Measurements from ENCODE around the gene CRLF1.

Gene CRLF1

DNA sequence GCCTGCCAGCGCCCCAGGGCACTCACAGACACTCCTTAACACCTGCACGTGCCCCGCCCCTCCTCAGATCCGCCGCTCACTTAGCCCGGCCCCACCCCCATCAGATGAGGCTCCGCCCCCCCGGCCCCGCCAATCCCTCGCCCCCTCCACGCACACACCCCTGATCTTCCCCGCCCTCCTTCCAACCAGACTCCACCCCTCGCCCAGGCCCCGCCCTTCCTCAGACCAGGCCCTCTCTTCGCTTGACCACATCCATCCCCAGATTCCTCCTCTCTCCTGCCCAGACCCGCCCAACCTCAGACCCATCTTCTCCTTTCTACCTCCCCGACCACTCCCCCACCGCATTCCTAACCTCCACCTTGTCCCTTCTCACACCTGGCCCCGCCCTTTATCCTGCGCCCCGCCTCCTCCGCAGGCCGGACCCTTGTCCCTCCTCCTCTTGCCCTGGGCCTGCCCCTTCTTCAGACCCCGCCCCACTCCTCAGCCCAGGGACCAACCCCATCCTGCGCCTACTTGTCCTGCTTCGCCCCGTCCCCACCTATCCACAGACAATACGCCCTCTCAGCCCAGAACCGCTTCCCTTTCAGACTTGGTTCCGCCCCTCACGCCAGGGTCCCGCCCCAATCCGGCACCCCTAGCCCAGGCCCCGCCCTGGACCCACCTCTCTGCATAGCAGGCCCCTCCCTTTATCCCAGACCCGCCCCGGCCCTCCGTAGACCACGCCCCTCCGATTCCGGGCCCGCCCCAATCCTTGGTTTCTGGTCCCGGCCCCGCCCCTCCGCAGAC, 29.8 kb upstream of the CRLF1 start:
- peak; percentile 93 for DNase-seq

DNA sequence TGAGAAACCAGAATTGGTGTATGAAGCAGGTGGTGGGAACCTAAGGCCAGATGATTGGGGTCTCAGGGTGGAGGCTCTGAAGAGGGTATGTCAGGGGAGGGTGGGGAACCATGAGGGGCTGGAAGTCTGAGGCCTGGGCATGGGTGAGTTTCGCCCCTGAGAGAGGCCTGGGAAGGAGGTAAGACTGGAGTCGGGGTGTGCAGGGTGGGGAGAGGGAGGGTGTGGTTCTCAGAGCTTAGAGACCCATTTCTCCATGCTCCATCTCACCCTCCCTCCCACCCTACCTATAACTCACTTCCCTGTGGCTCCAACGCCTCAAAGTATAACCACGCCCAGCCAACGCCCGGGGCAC, 29.2 kb upstream of the CRLF1 start:
- no peak for DNase-seq

DNA sequence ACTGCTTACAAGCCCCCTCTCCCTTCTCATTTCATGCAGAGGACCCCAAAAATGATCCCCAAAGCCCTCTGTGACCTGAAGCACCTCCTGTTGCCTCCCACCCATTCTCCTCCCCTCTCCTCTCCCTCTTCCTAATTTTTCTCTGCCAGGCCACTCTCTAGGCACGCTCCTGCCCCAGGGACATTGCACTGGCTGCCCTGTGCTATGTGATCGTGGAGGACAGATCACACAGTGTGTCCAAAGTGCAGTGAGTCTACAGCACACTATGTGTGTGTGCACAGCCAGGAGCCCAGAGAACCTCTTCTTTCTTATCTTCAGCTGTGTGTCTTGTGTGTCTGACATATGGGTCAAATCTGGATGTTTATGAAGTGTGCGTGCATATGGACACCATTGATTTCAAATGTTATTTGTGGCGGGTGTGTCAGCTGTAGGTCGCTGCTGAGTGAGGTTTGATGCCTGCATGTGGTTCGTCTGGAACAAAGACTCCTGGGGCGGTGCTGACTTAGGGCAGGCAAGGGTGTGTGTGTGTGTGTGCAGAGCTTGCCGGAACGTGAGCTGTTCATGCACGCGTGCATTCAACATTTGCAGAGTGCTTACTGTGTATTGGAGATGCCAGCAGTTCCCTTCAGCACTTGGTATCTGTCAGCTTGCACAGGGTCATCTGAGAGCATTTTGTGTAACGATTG, 28.2 kb upstream of the CRLF1 start:
- DNase-seq = no peak

DNA sequence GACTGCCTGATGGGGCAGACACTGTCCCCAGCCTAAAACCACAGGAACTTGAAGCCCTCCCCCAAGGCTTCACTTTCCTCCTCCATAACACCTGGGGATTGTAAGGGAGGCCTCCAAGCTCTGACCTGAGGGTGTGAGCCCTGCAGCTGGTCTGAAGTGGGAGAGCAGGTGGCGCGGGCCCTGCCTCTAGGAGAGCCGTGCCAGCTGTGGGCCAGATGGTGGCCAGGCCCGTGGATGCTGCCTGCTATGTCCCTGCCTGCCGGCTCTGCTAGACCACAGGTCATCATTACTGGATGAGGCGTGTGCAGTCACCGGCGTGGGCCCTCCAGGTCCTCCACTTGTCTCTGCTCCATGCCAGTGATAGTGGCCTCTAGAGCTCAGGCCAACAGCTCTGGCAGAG, 26.7 kb upstream of the CRLF1 start:
- no peak for DNase-seq

DNA sequence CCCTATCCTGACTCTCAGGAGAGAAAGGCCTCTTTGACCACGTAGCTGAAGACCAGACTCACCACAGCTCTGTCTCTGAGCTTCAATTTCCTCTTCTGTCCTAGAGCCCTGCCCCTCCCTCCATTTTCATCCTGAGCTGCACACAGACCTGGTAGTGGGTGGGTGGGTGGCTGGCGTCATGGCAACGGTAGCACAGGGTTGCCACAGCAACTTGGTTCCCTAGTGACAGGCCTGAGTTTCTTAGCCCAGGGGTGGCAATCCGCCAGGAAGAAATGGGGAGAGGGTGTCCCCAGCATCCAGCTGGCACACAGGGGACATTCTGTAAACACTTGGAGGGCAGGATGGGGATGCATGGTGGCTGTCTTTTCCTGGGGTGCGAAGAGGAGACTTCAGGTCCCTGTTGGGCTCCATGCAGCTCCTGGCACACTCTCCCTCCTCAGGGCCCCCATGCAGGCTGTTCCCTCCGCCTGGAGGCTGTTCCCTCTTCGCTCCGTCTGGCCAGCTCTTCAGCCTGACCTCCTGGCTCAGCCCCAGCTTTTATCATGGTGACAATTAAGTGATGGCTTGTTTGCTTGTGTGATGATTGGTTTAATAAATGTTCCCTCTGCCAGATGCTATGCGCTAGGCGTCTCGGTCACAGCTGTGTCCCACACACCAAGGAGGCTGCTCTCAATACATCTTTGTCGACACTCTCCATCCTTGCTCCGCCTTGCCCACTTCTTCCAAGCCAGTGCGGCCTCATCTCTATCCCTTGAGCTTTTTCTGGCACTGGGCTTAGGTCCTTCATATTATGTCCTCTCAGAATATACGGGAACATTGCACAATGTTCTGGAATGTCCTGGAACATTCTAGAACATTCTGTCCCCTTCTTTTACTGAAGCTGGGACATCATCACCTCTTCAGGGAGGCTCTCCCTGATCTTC, 22.8 kb upstream of the CRLF1 start:
- no peak for DNase-seq

DNA sequence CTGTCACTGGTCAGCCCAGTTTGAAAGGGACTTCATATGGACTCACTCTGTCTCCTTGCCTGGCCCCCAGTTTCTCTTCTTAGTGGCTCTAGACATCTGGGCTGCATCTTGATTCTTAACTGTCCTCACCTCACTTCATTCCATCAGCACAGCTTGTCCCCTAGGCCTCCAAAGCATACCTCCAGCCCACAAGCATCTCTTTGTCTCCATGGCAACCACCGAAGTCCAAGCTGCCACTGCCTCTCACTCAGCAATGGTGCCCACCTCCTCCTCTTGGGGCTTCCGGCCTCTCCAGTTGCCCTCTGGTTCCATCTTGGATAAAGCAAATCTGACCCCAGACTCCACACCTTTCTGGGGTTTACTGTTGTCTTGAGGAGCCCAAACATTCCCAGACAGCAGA, 20.3 kb upstream of the CRLF1 start:
- no peak for DNase-seq

DNA sequence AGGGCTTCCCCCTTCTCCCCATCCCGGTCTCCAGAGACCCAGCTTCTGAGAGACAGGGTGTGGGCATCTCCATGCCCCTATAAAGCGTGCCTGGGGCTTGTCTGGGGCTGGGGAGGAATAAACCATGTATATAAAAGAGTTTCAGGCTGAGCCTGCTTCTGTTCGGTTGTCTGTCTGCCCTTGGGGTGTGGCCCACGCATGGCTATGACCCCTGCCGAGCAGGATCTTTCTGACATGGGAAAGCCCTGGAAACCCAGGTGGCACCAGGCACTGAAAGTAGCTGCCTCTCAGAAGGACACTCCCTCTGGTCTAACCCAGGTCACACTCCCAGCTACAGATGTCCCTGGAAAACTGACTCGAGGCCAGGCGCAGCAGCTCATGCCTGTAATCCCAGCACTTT, 14.3 kb upstream of the CRLF1 start:
- no peak for DNase-seq

DNA sequence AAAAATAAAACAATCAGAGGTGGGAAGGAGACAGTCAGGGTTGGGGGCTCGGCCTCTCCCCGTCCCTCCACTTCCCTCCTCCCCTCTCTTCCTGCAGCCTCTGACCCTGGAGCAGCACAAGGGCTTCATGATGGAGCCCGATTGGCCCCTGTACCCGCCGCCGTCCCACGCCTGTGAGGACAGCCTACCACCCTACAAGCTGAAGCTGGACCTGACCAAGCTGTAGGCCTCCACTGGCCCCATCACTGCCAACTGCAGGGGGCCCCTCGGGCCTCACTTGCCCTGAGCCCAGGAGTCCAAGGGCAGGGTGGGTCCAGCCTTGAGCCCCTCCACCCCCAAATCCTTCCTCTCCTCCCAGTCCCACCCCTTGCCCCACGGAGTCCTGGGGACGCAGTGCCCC, 13.7 kb upstream of the CRLF1 start:
- DNase-seq = no peak

DNA sequence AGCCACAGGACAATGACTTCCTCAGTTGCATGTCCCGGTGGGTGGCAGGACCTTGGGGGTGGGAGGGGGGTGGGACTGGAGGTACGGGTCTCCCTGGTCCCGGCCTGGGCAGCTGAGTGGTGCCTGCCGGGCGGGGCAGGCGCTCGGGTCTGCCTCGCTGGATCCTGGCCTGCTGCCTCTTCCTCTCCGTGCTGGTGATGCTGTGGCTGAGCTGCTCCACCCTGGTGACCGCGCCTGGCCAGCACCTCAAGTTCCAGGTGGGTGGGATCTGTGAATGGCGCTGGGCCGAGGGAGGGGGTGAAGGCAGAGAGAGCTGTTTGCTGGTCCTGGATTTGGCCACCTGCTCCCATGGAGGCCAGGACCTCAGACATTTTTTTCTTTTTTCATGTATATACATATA, 11.6 kb upstream of the CRLF1 start:
- no peak for DNase-seq

DNA sequence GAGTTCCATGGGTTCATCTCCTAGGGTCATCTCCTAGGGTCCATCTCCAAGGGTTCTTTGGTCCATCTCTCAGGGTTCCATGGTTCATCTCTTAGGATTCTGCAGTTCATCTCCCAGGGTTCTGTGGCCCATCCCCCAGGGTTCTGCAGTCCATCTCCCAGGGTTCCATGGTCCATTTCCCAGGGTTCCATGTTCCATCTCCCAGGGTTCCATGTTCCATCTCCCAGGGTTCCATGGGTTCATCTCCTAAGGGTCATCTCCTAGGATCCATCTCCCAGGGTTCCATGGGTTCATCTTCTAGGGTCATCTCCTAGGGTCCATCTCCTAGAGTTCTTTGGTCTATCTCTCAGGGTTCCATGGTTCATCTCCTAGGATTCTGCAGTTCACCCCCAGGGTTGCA, 11.0 kb upstream of the CRLF1 start:
- no peak for DNase-seq

DNA sequence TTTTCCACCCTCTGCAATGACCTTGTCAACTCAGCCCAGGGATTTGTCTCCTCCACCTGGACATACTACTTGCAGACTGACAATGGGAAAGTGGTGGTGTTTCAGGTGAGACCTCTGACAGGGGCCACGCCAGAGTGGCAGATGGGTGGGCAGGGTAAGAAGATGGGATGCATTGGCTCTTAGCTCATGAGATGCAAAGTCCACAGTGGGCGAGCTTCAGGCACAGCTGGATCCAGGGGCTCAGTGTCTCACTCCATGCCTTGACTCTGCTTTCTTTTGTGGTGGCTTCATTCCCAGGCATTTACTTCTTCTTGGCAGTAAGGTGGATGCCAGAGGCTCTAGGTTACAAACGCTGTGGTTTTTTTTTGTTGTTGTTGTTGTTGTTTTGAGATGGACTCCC, 9.4 kb upstream of the CRLF1 start:
- DNase-seq = no peak

DNA sequence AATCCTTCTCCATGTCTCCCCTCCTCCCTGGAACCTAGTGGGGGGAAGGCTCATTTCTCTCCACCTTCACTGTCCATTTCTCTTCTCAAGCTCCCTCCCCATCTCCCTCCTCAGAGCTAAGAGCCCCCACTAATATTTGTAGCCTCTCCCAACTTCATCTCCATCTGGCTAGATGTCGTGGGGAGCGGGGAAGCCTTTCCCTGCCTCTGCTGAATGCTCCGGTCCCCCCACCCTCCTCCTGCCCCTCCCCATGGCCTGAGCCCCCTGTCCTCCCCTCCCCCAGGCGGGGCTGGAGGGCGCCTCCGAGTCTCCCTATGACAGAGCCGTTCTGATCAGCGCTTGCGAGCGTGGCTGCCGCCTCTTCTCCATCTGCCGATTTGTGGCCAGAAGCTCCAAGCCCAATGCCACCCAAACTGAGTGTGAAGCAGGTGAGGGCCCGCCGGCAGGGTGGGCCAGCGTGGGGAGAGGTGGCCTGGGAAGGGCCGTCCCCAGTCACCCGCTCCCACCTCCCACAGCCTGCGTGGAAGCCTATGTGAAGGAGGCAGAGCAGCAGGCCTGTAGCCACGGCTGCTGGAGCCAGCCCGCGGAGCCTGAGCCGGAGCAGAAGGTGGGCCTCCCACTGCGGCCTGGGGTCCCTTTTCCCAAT, 7.1 kb upstream of the CRLF1 start:
- DNase-seq = no peak

DNA sequence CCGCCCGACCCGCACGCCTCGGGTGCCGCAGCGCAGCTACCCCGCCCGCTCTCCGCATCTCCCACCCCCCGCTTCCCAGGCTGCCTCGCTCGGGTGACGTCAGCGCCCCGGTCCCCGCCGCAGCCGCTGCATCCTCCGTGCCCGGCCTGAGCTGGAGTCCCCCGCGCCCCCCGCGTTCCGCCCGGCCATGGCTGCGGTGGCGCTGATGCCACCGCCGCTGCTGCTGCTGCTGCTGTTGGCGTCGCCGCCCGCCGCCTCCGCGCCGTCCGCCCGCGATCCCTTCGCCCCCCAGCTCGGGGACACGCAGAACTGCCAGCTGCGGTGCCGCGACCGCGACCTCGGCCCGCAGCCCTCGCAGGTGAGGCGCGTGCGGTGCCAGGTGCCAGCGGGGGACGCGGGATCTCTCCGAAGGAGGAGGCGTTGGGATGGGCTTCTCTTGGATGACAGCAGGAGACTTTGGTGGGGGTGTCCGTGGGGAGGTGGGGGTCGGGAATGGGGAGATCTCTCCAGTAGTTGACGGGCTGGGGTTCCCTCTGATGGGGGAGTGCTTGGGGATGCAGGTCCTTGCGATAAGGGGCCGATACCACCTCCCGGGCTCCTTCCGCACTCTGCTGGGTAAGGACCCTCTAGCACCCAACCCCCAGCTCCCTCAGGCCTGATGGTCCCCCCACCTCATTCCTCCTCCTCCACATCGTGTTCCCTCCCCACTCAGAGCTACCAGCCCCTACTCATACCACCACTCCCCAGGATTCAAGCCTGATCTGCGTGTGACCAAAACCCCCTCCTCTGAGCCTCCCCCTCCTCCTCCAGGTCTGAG, 6.4 kb upstream of the CRLF1 start, which contains the start of gene TMEM59L:
TMEM59L (plus strand) TSS at position 99 of the 817 bp plus-strand sequence; CDS start at position 188, 89 bp downstream.
- no peak for DNase-seq

DNA sequence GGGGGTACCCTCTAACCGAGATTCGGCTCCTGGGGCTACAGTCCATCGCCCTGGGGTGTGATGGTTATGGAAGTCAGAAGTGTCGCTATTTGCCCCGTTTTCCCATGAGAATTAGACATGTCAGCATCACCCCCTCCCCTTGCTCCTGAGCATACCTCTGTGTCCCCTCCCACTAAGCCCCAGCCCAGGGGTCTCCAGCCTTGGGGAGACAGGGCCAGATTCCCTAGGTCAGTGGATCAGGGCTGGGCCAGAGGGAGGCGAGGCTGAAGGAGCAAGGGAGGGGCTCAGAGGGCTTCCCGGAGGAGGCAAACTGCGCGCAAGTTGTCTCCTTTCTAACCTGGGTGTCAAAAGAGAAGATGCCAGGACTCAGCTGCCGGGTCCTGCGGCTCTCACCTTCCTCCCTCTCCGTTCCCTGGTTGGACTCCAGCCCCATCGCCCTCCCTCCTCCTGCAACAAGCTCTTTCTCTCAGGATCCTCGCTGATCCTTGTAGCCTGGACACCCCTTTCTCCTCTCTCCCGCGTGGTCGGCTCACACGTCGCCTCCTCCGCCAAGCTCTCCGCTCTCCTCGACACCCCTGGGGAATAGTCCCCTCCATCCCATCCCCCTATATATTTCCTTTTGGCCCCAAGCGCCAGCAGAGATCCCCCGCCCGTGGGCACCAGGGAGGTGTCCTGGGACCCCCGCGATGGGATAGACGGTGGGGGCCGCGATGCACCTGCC, 5.6 kb upstream of the CRLF1 start:
- no peak for DNase-seq

DNA sequence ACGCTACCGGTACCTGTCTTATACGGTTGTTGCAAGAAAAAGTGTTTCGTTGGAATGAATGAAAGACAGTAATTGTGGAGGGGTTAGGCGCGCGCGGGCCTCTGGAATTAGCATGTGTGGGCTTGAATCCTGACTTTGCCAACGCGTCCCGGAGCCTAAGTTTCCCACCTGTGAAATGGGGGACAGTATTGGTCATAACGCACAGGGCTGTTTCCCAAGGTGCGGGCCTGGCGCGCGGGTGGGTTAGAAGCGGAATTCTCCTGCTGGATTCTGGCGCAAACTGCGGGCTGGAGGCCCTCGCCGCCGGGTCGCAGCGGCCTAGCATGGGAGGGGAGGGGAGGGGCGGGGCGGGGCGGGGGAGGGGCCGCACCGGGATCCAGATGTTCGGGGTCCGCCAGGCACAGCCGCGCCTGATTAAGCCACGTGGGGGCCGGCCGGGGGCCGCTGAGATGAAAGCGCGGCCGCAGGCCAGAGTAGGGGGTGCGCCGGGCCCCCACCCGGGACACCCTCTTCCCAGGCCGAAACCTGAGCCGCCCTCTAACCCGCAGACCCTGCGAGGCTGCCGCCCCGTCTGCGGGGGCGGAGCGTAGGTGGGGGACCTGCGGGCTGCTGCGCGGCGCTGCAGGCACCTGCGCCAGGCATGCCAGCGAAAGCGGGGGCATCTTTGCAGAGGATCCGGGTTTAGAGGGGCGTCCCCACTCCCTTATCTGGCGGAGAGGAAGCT, 4.9 kb upstream of the CRLF1 start:
- no peak for DNase-seq

DNA sequence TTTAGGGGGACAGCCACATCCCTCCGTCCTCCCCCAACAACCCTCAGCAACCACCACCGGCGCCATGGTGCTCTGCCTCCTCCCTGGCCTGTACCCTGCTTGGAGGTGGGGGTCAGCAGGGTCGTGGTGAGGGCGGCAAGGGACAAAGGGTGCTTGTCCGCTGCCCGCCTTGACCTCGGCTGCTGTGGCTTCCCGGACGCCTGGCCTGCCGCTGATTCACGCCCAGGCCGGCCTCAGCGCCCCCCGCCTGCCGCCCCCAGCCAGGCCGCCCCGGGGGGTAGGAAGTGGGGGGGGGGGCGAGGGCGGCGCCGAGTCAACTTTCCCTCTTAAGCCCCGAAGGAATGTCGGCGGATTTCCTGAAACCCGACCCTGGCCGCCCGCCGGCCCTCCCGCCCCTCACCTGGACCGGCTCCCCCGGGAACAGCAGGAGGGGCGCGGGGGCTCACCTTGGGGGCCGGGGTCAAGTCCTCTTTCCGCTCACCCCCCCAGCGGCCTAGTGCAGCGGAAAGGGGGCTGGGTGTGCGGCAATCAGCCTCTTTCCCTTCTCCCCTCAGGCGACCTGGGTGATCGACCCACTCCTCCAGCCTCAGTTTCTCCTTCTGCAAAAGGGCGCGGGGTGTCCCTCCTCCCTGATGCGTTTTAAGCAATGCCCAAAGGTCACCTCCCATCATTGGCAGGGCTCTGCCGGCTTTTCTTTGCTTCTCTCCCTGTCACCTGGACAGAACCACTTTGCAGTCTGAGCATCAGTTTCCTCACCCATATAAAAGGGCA, 4.1 kb upstream of the CRLF1 start:
- DNase-seq = no peak

DNA sequence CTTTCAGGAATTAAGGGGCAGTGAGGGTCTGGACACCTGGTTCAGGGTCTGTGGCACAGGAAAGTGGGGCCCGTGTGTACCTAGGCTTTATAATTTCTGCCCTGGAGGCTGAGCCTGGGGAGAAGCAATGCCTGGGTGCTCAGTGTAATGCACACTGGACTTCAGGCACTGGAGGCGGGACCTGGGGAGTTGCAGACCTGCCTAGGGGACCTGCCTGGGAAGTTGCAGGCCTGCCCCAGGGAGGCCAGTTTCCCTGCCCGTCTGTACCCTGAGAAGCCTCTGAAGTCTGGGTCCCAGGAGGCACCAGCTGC, 3.6 kb upstream of the CRLF1 start:
- no peak for DNase-seq

DNA sequence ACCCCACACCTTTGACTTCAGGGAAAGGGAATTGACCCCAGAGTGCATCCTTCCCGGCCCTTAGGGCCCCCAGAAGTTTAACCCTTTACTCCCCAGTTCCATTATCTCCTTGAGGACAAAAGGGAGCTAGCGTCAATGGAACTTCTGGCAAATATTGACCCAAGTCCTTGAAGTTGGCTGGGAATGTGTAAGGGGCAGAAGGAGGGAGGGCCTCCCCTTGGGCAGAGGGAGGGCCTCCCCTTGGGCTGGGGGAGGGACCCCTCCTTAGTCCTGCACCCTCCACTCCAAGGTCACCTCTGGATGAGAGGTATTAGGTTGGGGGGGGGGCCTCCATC, 3.1 kb upstream of the CRLF1 start:
- no peak for DNase-seq

DNA sequence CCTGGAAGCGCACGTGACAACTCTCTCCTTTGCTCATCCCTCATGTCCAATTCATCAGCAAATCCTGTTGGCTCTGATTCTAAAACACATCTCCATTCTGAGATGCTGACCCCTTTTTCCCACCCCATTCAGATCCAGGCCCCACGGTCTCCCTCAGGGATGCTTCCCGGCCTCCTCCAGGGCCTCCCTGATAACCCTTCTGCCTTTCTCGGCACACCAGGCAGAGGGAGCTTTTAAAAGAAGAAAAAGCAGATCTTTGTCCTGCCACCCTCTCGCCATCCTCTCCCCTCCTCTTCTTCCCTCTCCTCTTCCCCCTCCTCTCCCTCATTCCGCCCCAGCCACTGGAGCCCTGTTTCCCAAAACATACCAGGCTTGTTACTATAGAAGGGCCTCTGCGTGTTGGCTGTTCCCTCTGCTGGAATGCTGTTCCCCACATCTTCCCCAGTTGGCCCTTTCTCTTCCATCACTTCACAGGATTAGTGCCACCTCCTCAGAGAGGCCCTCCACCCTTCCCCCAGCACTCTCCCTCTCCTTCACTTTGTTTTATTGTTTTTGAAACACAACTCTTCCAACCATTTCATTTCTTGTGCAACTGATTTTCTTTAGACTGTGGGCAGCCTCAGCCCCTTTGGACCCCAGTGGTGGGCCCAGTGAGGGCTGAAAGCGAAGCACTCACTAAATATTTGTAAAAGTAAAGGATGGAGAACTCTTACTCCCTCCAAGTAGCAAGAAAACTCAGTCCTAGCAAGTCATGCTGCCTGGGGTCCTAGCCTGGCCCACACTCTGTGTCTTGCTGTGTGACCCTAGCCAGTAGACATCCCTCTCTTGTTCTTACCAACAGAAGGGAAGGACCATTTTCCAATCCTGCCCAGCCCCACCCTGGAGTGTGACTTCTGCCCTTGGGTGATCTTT, 2.5 kb upstream of the CRLF1 start:
- no peak for DNase-seq

All from amniotic stem cell (primary cell).